ENCODE data around the gene ANXA6.
"Not testable (repeated sequence)": the region's sequence is repeated elsewhere in the genome, so short reads cannot be mapped to it uniquely, and the experiment has no call there.

The ANXA6 gene

GRCh38 chr5:151157426-151158286, at the start of gene ANXA6:
Gene ANXA6 (minus strand): TSS chr5:151157779. CDS start chr5:151147901, 9,878 bp downstream.
- no peak for DNase-seq

DNA sequence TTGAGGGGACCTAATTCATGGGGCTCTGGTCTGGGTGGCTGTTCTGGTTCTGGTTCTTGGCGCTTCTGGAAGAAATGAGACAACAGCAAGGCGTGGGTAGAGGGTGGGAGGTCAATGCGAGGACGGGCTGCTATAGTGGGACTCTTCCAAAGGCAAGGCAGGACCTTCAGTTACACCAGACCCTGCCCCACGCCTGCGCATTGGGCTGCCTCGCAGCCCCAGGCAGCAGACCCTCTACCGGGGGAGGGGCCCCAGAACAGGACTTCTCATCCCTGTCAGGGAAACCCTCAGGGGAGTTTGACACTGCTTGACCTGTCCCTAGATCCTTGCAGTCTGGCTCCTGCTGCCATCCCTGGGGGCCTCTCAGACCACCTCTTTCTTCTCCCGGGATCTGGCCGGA, 47.8 kb upstream of the ANXA6 start:
- no peak for DNase-seq

- no peak for DNase-seq
These were observed 46.5 kb upstream of the ANXA6 start for GRCh38 chr5:151204051-151204450.

DNA sequence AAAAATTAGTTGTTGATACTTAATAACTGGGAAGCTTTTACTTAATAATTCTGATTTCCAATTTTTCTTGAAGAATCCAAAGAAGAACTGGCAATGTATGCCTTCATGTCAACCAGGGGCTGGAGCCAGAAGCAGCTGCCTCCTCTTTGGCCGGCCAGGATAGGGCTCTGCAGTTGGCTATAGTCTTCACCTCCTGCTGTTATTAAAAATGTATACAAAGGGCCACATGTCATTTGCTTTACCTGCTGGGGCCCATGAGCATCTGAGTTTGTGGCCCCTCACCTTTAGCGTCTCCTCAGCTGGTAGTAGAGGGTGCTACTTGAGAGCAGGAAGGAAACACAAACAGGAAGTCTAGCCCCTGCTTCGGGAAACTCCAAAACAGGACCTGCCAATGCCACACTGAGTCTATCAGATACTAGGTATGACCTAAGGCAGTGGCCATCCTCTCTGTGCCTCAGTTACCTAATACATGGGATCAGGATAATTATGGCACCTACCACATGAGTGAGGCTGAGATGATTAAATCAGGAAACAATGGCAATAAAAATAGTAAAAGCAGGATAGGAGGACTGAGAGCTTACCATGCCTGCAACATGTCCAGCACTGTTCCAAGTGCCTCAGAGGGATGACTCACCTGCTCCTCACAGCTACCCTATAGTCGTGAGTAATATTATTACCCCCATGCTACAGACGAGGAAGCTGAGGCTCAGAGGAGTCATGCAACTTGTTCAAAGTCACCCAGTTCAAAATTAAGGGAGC, 45.0 kb upstream of the ANXA6 start:
- no peak for DNase-seq

- DNase-seq, result no peak
These were observed 43.5 kb upstream of the ANXA6 start for GRCh38 chr5:151200913-151201595.

GRCh38 chr5:151199581-151200185, 42.1 kb upstream of the ANXA6 start:
- DNase-seq, result no peak

DNA sequence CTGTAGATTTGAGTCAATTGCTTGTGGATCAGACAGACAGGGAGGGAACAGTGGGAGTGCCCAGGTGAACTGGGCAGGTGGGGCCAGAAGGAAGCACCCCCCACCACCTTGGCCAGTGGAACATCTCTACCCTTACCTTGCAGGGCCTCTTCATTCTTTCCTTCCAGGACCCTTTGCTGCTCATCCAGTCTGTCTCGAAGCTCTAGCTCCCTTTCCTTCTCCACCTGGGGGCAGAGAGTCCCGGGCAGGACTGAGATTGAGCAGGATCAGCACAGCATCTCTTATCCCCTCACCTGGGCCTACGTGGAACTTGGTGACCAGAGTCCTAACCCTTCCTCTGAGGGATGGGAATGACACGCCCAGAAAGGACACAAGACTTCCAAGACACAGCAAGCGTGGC, 41.3 kb upstream of the ANXA6 start:
- no peak for DNase-seq

- DNase-seq, result not testable (repeated sequence)
These were observed 39.7 kb upstream of the ANXA6 start for GRCh38 chr5:151197291-151197600.

- DNase-seq, result no peak
These were observed 39.1 kb upstream of the ANXA6 start for GRCh38 chr5:151196556-151197290.

DNA sequence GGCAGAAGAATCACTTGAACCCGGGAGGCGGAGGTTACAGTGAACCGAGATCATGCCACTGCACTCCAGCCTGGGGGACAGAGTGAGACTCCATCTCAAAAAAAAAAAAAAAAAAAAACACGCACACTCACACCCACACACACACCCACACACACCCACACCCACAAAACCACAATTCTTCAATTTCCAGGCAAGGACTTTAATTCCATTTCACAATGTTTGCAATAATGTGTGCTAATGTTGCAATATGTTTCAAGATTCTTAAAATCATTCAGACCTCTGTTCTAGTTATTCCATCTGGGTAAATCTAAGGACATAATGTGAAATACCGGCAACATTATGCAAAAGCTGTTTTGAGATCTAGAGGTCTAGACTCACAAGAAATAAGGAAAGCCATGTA, 38.0 kb upstream of the ANXA6 start:
- no peak for DNase-seq

- DNase-seq, result no peak
These were observed 35.0 kb upstream of the ANXA6 start for GRCh38 chr5:151192626-151193025.

DNA sequence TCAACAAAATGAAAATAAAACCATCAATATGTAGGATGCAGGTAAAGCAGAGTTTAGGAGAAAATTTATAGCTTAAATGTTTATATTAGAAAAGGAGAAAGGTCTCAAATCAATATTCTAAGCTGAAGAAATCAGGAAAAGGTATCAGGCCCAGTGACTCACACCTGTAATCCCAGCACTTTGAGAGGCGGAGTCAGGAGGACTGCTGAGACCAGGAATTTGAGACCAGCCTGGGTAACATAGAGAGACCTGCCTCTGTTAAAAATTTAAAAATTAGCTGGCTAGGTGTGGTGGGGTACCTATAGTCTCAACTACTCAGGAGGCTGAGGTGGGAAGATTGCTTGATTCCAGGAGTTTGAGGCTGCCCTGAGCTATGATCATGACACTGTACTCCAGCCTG, 34.1 kb upstream of the ANXA6 start:
- DNase-seq, result no peak

- no peak for DNase-seq
These were observed 31.6 kb upstream of the ANXA6 start for GRCh38 chr5:151189151-151189550.

GRCh38 chr5:151186538-151186937, 29.0 kb upstream of the ANXA6 start:
- DNase-seq, result no peak

DNA sequence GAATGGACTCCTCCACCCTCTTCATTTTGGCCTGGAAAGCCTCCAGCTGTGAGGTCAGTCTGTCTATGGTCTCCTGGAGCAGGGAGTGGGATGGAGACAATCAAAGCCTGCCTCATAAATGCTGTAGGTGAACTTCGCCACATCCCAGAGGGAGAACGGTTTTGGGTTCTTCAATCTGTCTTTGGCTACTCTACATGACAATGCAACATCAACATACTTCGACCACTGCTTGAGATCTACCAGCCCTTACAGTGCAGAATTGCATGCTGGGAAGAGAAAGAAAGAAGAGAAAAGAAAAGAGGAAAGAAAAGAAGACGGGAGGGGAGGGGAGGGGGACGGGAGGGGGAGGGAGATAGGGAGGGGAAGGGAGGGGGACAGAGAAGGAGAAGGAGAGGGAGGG, 28.5 kb upstream of the ANXA6 start:
- no peak for DNase-seq

- DNase-seq, result no peak
These were observed 26.9 kb upstream of the ANXA6 start for GRCh38 chr5:151184316-151185042.

- no peak for DNase-seq
These were observed 26.1 kb upstream of the ANXA6 start for GRCh38 chr5:151183456-151184245.

GRCh38 chr5:151182976-151183375, 25.4 kb upstream of the ANXA6 start:
- no peak for DNase-seq

- no peak for DNase-seq
These were observed 24.9 kb upstream of the ANXA6 start for GRCh38 chr5:151182524-151182900.

DNA sequence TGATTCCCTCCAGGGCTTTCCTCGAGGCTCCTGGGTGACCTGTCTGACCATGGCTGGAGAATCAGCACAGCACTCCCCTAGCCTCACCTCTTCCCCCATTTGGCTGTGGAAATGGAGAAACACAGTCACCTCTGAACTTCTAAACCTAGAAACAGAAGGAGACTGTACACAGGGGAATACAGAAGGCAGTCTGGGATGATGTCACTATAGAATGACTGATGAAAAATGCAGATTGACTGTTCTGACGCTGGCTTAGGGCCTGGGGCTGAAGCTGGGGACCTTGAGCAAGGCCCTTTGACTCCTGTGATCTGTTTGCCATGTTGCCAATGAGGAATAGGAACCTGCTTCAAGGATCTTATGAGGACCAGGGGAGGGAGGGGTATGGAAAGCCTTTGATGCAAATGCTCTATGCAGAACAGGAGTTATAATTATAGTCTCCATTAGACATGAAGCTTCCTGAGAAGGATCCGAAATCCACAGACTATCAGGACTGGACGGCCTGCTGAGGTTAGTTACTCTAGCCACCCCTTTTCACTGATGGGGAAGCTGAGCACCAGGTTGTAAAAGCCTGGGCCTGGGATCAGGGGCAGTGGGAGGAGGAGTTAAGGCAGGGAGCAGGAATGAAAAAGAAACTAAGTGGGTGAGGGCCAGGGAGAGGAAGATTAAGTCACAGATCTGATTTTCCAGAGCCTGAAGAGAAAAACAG, 24.4 kb upstream of the ANXA6 start:
- DNase-seq, result no peak
